ENCODE data around the gene ABLIM1. TPM values are rescaled to one million over a fixed set of nuclear protein-coding genes. Genes with fewer than 3 reads are reported as not detected.

ABLIM1 gene
- total RNA-seq (2022; extraction: Qiagen RNA extraction; ENCODE audit: low read depth), result 30.3 to 39.6 TPM (median 38.2 TPM) in 5 replicates

GRCh38 chr10:114658175-114658574 is at the start of gene ABLIM1:
Gene ABLIM1 (minus strand): TSS chr10:114658275. CDS start chr10:114658200, 75 bp downstream.

GRCh38 chr10:114404171-114405010 is 253.7 kb downstream of the ABLIM1 start, which contains the start of gene AFAP1L2:
Gene AFAP1L2 (minus strand): TSS chr10:114404502. CDS start chr10:114404455, 47 bp downstream.

Other genes with a start within 250 kb of the ABLIM1 start
- gene FHIP2A, start 163.5 kb upstream of the ABLIM1 start, total RNA-seq (2022; extraction: Qiagen RNA extraction; ENCODE audit: low read depth), result 7.9 to 11.8 TPM (median 10.7 TPM) in 5 replicates

All from A549 treated with GW870086 at 1 μM for 4 hours (cell line).